Superior temporal gyrus (tissue), 1 donor: ENCODE measurements around the gene HPS4.

Source experiments
- DNase-seq: peaks from one replicate; pipeline ENCODE4 v3.0.0-alpha.2; 2016; ENCODE audit errors: extremely low spot score

The HPS4 gene

GRCh38 chr22:26499188-26499703 is 15.7 kb upstream of the HPS4 start:
- no peak for DNase-seq

DNA sequence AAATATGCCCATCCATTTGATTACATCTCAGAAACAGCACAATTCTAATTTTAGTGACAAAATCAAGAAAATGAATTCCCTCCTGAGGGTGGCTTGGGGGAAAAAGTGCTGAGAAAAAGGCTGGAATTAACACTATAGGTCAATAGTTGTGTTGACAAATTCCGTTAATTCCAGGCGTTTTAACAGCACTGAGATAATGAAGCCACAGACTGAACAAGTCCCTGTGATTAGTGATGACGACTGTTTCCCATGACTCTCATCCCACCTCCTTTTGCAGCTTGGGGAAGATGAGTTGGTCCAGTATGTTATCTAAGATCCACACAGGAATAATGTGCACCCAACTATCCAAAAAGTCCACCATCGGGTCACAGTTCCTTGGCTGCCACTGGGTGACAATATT is 12.9 kb upstream of the HPS4 start:
- DNase-seq = no peak

GRCh38 chr22:26494506-26494905 is 10.9 kb upstream of the HPS4 start:
- DNase-seq = no peak

DNA sequence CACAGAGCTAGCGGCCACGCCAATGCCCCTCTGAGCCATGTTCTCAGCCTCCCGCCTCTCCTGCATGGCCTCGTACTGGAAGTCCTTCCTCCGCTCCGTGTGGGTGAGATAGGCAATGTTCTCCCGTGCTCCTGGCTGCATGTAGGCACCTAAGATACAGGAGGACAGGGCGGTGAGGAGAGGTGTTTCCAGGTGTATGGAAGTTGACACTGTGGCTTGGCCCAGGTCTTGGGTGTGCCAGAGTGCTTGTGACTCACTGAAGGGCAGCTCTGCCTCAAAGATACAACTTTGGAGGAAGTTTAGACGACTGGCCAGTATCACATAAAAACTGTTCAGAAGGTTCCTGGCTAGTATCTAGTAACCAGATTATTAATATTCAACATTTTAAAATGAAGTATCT is 8.6 kb upstream of the HPS4 start:
- no peak for DNase-seq

GRCh38 chr22:26489447-26490036 is 6.0 kb upstream of the HPS4 start:
- DNase-seq = no peak

GRCh38 chr22:26487996-26488395 is 4.4 kb upstream of the HPS4 start:
- DNase-seq = no peak

GRCh38 chr22:26486394-26486793 is 2.8 kb upstream of the HPS4 start:
- DNase-seq = no peak

DNA sequence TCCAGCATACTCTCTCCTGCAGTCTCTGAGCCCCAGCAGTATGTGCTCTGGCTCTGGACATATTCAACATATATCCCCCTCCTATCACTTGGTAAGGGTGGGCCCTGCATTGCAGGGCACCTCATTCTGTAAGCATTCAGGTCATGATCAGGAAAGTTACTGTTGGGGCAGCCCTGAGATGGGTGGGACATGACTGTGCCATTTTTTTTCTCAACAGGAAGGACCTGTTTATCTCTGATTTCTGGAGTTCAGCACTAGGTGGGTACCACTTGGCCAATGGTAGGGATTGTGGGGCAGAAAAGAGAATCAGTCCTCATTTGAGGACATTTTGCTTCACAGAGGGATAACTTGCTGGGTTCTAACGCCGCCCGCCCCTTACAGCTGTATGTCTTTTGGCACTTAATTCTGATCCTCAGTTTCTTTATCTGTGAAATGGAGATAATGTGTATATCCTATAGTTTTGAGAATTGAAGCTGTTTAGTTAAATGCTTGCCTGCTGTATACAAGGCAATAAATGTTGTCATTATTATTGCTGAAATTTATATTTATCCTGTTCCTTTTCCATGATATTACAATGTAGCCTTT is 2.3 kb upstream of the HPS4 start:
- no peak for DNase-seq

- DNase-seq = no peak
Observed at GRCh38 chr22:26485013-26485412, 1.4 kb upstream of the HPS4 start.

DNA sequence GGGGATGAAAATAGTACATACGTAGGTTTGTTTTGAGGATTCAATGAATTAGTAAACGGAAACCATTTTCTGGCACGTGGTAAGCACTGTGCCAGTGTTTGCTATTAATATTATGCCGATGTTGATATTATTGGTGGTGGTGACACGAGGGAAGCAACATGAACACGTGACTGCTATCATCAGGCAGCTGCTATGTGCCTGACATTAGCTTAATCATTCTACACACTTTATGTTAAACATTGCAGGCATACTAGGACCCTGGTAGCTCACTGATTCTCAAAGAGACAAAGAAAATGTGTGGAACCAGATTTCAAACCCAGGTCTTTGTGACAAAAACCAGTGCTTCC is 750 bp upstream of the HPS4 start:
- DNase-seq = no peak

GRCh38 chr22:26483043-26483438 is 542 bp downstream of the HPS4 start:
- no peak for DNase-seq

- DNase-seq = no peak
Observed at GRCh38 chr22:26482161-26482560, 1.4 kb downstream of the HPS4 start.

DNA sequence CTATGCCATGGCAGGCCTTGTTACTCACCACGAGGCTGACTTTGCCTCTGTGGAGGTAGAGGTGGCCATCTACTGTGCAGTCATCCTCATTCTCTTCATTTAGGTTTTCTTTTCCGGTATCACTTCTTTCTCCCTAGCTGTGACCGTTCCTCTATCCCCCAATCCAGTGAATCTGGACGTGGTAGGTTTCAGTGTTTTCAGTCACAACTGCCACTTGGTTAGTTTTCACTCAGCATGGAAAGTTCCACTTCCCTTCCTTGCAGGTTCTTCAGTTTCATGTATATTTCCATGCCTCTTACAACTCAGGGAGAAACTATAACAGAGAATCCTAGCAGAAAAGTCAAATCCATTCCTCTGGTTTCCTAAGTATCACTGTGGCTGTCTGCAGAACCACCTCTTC is 1.9 kb downstream of the HPS4 start:
- peak; percentile 45 for DNase-seq

DNA sequence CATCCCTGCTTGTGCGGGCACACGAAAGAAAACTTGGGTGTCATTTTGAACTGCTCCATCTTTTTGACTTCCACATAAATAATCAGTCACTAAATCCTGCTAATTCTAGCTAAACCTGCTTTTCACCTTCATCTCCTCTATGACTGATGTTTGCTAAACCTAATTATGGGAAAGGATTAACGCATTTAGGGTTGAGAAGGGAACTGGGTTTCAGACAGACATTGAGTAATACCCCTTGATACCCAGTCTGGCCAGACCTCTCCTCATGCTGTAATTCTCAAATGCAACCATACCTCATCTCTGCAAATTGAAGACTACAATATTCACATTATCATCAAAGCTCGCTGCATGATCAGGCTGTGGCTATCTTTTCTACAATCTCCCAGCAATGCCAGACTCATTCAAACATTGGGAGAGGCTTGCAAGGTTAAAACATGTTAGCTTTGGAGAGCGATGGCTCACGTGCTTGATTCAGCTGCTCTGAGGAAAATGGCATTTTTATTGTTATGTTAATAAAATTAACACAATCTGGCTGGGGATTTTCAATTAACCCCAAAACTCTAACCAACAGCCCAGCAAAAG is 2.4 kb downstream of the HPS4 start:
- DNase-seq = no peak

DNA sequence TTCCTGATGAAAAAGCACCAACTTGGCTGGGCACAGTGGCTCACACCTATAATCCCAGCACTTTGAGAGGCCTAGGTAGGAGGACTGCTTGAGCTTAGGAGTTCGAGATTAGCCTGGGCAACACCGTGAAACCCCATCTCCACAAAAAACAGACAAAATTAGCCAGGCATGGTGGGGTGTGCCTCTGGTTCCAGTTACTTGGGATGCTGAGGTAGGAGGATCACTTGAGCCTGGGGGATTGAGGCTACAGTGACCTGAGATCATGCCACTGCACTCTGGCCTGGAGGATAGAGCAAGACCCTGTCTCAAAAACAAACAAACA is 3.0 kb downstream of the HPS4 start:
- DNase-seq = no peak

GRCh38 chr22:26479792-26480610 is 3.6 kb downstream of the HPS4 start:
- DNase-seq = no peak

DNA sequence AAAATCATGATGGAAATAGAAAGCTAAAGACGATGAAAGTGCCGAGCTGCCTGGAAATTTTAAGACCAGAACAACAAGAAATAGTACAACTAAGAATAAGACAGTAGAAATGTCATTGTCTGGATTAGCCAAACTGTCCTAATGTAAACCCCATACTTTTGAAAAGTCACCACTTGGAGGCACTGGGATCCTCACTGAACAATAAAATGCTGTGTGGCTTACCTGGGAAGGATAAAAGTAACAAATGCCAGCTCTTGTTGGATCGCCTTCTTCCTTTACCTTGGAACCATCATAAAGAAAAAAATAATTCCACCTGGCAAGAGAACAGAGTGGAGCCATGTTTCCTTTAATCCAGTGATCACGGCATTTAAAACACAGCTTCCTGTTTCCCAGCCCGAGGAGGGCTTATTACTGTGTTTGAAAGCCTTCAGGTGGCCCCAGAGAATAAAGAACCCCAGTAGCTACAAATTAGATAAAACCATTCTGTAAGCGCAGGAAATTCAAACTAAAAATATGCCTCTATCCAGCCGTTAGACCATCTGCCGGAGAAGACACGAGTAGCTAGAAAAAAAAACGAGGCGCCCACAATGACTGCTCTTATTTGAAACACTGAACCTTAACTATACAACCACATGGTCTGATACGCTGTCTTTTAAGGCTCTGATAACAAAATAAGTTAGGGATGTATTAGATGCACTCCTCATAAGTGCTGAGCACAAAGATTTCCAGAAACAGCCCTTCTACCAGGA is 4.4 kb downstream of the HPS4 start:
- DNase-seq = peak; percentile 53

DNA sequence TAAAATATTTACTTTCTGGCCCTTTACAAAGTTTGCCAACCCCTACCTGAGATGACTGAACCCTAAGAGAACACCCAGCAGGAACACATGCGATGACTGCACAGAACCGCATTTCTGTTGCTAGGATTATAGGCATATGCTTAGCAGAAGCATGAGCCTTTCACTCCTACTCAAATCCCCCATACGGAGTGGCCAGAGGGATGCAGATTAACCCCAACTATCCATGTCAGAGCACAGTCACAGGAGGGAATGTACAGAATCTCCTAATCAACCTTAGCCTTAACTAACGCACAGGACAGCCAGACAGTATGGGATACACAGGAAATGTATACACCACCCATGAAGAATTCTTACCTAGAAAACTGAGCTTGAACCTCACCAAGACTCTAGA is 6.2 kb downstream of the HPS4 start:
- DNase-seq = no peak

DNA sequence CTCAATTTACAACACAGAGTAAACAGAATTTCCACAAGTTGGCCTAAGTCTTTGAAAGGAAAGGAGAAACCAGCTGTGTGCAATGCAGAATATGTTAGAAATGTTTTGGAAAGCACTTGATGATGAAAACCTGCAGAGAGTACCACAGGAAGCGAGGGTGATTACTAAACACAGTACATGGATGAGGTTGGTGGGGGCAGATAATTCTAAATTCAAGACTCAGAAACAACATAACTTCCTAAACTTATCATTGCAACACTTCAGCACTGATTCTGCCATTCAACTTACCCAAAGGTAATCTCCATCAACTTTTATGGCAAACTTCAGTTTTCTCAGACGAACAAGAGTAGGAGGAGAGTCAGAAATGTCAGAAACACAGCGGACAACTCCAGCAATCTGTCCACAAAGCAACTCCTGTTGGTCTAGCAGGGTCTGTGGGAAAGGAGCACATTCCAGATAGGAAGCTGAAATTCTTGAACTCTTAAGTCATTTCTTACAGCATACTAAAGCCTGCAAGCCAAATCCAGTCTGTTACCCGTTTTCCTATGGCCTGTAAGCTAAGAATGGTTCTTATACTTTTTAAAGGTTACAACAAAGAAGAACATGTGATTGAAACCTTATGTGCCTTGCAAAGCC is 6.8 kb downstream of the HPS4 start:
- no peak for DNase-seq

DNA sequence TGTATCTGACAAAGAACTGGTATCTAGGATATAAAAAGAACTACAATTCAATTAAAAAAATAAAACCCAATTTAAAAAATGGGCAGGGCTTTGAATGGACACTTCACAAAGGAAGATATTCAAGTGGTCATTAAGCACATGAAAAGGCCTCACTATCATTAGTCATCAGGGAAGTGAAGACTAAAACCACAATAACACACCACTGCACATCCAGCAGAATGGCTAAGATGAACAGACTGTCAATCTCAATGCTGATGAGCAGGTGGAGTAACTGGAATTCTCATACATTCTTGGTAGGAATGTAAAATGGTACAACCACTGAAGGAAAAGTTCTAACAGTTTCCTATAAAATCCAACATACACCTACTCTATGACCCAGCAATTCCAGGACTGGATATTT is 8.9 kb downstream of the HPS4 start:
- no peak for DNase-seq

DNA sequence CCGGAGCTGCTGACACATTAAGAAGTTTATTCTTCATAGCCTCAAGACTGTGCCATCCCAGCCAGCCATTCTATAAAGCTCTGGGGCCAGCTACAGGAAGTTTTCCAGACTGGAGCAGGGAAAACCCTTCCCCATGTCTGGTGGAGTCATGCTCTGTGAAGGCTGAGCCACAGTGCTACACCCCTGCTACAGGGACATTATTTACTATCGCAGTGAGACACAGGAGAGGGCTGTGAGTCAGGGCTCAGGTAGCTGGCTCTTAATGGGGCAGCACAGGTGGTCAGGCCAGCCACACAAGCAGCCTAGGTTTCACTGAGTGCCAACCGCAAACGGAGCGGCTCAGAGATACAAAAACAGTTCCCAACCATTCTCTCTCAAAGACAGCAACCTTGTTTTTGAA is 12.1 kb downstream of the HPS4 start:
- no peak for DNase-seq

GRCh38 chr22:26470807-26471206 is 12.8 kb downstream of the HPS4 start:
- no peak for DNase-seq
